Left ventricle myocardium inferior (tissue), 1 donor: Measurements from ENCODE around the gene DGKD. TPM values are rescaled to one million over a fixed set of nuclear protein-coding genes. Genes with fewer than 3 reads are reported as not detected.
A peak's percentile ranks its signal among the peaks of the same experiment; 100 is the strongest.

ENCODE experiments used
- DNase-seq: peaks from one replicate; pipeline ENCODE4 v3.0.0-alpha.2; 2020
- H3K27ac ChIP-seq: fragments of 200-600 bp; replicated peaks from 2 replicates; pipeline ENCODE4 v1.8.0; 2021
- H3K27me3 ChIP-seq: fragments of 200-600 bp; 2 replicates; pipeline ENCODE4 v1.8.0; 2021; ENCODE audit warnings: low read depth
- H3K36me3 ChIP-seq: fragments of 200-600 bp; 2 replicates; pipeline ENCODE4 v1.8.0; 2021
- H3K4me1 ChIP-seq: fragments of 200-600 bp; 2 replicates; pipeline ENCODE4 v1.8.0; 2021
- H3K4me3 ChIP-seq: fragments of 200-600 bp; 2 replicates; pipeline ENCODE4 v1.8.0; 2021; ENCODE audit warnings: mild to moderate bottlenecking, moderate library complexity
- H3K9me3 ChIP-seq: fragments of 200-600 bp; replicated peaks from 2 replicates; pipeline ENCODE4 v1.8.0; 2021
- intact Hi-C: fragments of 100-400 bp; cut with micrococcal nuclease; formaldehyde crosslinking; loops from one replicate; pipeline ENCODE4 v1.11.0; 2022
- total RNA-seq: library from RNA; stranded (reverse); fragmentation: NEBNext Ultra II Directional; extraction: Animal tissue kit (Norgen Biotek cat#: 25700); gene quantifications from one replicate; pipeline ENCODE4 v1.2.1, GENCODE V29; 2021
- TF ChIP-seq, protein P1 (sequence below): fragments of 200-600 bp; IDR thresholded peaks from 2 replicates; pipeline ENCODE4 v1.8.0; 2021; ENCODE audit warnings: antibody characterized with exemption, mild to moderate bottlenecking, borderline replicate concordance
- donor health status: DM: no; HTN: yes; CAD: no; lungs with severe emphysema.

Gene DGKD
- total RNA-seq, 1 donor from 2014 or later, result 41.7 TPM

DNA sequence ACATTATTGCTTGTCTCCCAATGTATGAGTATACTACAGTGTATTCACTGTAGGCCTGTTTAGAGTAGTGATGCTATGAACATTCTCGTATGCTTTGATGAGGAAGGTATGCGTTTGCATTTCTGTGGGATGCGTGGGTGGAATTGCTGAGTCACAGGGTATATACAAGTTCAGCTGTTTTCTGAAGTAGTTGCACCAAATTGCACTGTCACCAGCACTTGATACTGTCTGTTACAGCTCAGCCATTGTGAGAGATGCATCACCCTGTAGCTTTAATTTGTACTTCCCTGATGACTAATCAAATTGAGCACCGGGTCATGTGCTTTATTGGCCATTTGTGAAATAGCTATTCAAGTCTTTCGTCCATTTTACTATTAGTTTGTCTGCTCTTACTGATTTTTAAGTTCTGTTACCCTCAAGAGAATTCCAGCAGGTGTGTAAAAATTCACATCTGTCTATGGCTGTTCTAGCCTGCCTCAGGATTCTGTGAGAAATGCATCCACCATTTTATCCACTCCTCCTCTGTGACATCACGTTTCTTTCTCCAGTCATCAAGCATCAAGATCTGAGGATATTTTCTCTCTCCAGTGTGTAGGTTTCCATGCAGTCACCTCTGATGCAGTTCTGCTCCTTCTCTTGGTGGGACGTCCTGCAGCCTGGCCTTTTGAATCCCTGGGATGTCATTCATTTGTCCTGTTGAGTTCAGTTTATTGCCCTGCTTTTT lies 72.5 kb downstream of the DGKD start:
- intact Hi-C loops, result no loop called here
- Histone ChIP-seq H3K4me1 (peaks cover 91% of the 10 kb centered on the region), H3K27me3 (no peaks in the 10 kb centered on the region), H3K9me3 (peaks cover 4% of the 10 kb centered on the region), H3K4me3 (no peak overlapping the region), H3K36me3 (no peaks in the 10 kb centered on the region), H3K27ac (peak overlapping the region; percentile 72)
- DNase-seq, result no peak
- TF ChIP-seq, protein P1, sequence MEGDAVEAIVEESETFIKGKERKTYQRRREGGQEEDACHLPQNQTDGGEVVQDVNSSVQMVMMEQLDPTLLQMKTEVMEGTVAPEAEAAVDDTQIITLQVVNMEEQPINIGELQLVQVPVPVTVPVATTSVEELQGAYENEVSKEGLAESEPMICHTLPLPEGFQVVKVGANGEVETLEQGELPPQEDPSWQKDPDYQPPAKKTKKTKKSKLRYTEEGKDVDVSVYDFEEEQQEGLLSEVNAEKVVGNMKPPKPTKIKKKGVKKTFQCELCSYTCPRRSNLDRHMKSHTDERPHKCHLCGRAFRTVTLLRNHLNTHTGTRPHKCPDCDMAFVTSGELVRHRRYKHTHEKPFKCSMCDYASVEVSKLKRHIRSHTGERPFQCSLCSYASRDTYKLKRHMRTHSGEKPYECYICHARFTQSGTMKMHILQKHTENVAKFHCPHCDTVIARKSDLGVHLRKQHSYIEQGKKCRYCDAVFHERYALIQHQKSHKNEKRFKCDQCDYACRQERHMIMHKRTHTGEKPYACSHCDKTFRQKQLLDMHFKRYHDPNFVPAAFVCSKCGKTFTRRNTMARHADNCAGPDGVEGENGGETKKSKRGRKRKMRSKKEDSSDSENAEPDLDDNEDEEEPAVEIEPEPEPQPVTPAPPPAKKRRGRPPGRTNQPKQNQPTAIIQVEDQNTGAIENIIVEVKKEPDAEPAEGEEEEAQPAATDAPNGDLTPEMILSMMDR, result no peak

DNA sequence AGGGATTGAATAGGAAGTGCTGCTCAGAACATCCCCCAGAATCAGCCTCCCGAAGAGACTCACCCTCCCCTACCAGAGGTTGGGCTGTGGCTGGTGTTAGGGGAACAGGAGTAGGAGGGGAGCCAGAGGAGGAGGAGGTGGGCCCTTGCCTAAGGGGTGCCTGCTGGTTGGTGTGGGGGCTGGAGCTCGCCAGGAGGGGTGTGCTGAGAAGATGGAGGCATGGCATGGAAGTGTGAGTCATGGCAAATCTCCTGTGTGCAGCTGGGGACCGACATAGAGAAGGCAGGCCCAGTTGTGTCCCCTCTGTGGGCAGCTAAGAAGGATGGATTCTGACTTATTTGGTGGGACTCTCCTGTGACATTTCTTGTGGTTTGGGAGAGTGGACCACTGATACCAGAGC lies 73.7 kb downstream of the DGKD start:
- no peaks in the 10 kb centered on the region for H3K27me3 ChIP-seq
- H3K4me1 ChIP-seq, result peaks cover 79% of the 10 kb centered on the region
- H3K27ac ChIP-seq, result no peak overlapping the region
- H3K4me3 ChIP-seq, result no peak overlapping the region
- TF ChIP-seq, protein P1, result no peak
- no peak for DNase-seq
- H3K36me3 ChIP-seq, result no peaks in the 10 kb centered on the region
- intact Hi-C loops, result no loop called here
- H3K9me3 ChIP-seq, result peaks cover 4% of the 10 kb centered on the region

DNA sequence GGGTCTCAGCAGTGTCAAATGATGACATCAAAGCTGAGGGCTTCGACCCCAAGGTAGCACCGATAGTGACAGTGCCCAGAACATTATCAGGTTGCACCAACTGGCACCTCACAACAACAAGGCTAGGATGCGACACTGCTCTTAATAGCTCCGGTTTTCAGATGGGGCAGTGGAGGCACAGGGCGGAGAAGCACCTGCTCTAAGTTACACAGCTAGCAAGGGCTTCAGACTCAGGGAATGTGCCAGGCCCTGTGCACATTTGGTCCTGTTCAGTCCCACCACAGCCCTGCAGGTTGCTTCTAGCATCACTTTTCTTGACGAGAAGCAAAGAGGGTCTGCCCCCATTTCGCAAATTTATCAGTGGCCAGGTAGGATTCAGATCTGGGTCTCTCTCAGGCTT lies 74.1 kb downstream of the DGKD start:
- TF ChIP-seq, protein P1, result no peak
- Histone ChIP-seq H3K9me3 (peaks cover 4% of the 10 kb centered on the region), H3K4me1 (peaks cover 76% of the 10 kb centered on the region), H3K27ac (peak overlapping the region; percentile 73), H3K36me3 (no peaks in the 10 kb centered on the region), H3K4me3 (no peak overlapping the region), H3K27me3 (no peaks in the 10 kb centered on the region)
- no peak for DNase-seq
- intact Hi-C loops, result no loop called here

DNA sequence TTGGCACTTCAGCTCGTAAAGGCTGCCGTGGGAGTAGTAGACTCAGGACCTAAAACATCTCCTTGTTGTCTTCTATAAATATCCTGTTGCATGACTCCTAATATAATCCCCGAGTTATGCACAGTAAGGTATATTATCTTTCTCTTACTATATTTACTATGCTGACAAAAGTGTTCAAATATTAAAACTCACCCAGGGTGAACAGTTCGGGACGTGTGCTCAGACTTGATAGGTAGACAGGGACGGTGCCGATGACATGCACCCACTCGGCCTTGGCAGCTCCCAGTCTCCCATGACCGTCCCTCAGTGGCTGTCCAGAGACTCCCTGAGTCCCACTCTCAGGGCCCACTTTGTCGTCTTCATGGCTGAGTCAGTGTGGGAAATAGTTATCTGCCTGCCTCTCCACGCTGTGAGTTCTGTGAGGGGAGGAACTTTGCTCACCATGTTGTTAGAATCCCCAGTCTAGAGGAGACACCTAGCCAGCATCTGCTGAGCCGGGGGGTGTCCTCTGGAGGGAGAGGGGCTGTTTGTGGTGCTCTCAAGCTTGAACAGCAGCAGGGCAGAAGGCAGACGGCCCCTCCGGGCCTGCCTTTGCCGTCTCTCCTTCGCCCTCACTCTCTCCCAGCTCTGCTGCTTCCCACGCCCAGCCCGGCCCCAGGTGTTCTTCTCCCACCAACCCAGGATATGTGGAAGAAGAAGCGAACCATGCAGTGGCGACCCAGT lies 75.0 kb downstream of the DGKD start:
- intact Hi-C loops, result no loop called here
- H3K27ac ChIP-seq, result peak overlapping the region; percentile 73

DNA sequence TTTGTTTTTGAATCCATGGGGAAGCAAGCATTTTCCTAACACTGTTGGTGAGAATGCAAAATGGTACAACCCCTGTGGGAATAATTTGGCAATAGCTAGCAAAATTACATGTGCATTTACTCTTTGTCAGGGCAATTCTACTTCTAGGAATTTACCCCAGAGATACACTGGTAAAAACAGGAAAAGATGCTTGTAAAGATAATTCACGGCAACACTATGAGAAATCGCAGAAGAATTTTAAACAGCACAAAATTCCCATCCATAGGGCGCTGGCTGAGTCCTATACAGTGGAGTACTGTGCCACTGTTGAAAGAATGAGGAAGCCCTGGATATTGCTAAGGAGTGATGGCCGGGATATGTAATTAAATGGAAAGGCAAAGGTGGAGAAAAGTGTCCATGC lies 75.8 kb downstream of the DGKD start:
- intact Hi-C loops, result no loop called here
- H3K4me3 ChIP-seq, result no peak overlapping the region
- H3K36me3 ChIP-seq, result peaks cover 9% of the 10 kb centered on the region
- peak overlapping the region; percentile 73 for H3K27ac ChIP-seq
- TF ChIP-seq, protein P1, result no peak
- H3K9me3 ChIP-seq, result peaks cover 4% of the 10 kb centered on the region
- peaks cover 78% of the 10 kb centered on the region for H3K4me1 ChIP-seq
- H3K27me3 ChIP-seq, result no peaks in the 10 kb centered on the region
- no peak for DNase-seq

More for the DNA sequence above, 75.0 kb downstream of the DGKD start:
- TF ChIP-seq, protein P1, result no peak
- Histone ChIP-seq H3K4me3 (peak overlapping the region; percentile 11), H3K27me3 (no peaks in the 10 kb centered on the region), H3K9me3 (peaks cover 4% of the 10 kb centered on the region), H3K4me1 (peaks cover 77% of the 10 kb centered on the region), H3K36me3 (peaks cover 2% of the 10 kb centered on the region)
- no peak for DNase-seq
